ENCODE results near the gene TRPM3. TPM values are rescaled to one million over a fixed set of nuclear protein-coding genes. Genes with fewer than 3 reads are reported as not detected.

Gene TRPM3
- total RNA-seq, 1 donor from 2014 or later = 0.15 TPM

- Histone ChIP-seq H3K36me3 (no peaks in the 10 kb centered on the region), H3K9me3 (no peaks in the 10 kb centered on the region), H3K4me1 (no peaks in the 10 kb centered on the region), H3K27ac (no peak overlapping the region), H3K27me3 (ENCODE audit: low read depth) (no peaks in the 10 kb centered on the region), H3K4me3 (no peak overlapping the region)
- no peak for ATAC-seq
- intact Hi-C loops (cut with DNase I) = loop anchor here (10.0 kb wide), 1 partner anchor 602 kb away; no protein-coding TSS in a partner anchor
- TF ChIP-seq CTCF (IDR thresholded peaks at IDR 0.05) = no peak
- DNase-seq = no peak
These were observed 479.1 kb downstream of the TRPM3 start for GRCh38 chr9:70642341-70642740.

GRCh38 chr9:70641631-70642030, 479.8 kb downstream of the TRPM3 start:
- ATAC-seq (no peak), DNase-seq (no peak)
- Histone ChIP-seq H3K27ac (no peak overlapping the region), H3K27me3 (ENCODE audit: low read depth) (no peaks in the 10 kb centered on the region), H3K9me3 (no peaks in the 10 kb centered on the region), H3K4me3 (no peak overlapping the region), H3K36me3 (no peaks in the 10 kb centered on the region), H3K4me1 (no peaks in the 10 kb centered on the region)
- intact Hi-C loops (cut with DNase I) = loop anchor here (10.0 kb wide), 1 partner anchor 603 kb away; no protein-coding TSS in a partner anchor
- TF ChIP-seq CTCF (IDR thresholded peaks at IDR 0.05) = no peak

DNA sequence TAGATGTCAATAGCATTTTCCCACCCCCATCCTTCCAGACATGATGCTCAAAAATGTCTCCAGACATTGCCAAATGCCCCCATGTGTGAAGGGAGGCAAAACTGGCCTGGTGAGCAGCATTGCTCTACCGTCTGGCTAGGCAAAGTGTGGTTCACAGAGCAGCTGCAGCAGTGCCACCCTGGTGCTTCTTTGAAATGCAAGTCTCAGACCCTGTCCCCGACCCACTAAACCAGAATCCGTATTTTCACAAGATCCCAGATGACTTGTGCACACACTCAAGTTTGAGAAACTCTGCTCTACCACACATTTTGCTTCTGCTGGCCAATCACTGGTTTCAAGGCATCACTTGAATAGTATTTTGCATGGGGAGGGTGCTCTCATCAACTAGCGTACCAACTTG, 480.4 kb downstream of the TRPM3 start:
- Histone ChIP-seq H3K27me3 (ENCODE audit: low read depth) (no peaks in the 10 kb centered on the region), H3K4me3 (no peak overlapping the region), H3K27ac (no peak overlapping the region), H3K4me1 (no peaks in the 10 kb centered on the region), H3K36me3 (no peaks in the 10 kb centered on the region), H3K9me3 (no peaks in the 10 kb centered on the region)
- DNase-seq (no peak), ATAC-seq (no peak)
- intact Hi-C loops (cut with DNase I) = loop anchor here (10.0 kb wide), 1 partner anchor 604 kb away; no protein-coding TSS in a partner anchor
- TF ChIP-seq CTCF (IDR thresholded peaks at IDR 0.05) = no peak

DNA sequence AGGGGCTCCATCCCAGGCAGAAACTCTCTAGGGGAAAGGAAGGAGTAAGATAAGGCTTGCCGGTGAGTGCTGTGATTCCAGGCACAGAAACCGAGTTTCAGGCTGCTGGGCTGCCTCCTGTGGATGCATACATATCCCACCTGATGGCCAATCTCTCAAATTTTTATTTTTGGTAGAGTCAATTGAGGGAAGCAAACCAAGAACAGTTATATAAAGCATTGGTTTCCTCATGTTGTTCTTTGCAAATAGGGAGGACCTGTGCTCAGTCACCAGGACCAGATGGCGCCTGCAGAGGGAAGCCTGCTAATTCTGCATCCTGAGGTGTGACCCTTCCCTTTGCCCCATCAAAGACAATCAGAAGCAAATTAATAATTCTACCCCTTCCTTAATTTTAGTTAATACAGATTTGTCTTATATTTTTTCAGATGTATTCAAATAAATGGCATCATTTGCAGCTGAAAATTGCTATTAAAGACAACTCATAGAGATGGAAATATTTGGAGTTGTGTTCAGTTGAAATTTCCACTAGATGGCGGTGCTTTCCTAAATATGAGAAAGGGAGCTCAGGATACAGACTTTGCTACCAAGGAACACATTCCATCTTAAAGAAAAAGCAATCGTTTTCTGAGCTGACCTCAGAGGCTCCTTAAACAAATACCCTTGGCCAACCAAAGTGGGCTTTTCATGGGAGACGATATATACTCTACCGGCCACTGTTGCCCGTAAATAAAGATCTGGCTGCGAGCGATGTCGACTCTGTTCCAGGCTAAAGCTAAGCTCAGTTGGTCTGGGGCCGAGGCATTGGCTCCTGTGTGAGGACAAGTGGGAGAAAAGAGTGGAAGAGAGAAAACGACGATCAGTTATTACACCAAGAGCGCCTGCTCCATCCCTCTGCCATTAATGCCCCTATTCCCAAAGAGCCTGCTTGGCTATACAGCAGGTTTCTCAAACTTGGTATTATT, 481.3 kb downstream of the TRPM3 start:
- peak; percentile 29 to 67 for ATAC-seq
- Histone ChIP-seq H3K4me1 (no peaks in the 10 kb centered on the region), H3K9me3 (no peaks in the 10 kb centered on the region), H3K4me3 (no peak overlapping the region), H3K27me3 (ENCODE audit: low read depth) (no peaks in the 10 kb centered on the region), H3K36me3 (no peaks in the 10 kb centered on the region), H3K27ac (no peak overlapping the region)
- TF ChIP-seq CTCF (IDR thresholded peaks at IDR 0.05) = peak; percentile 54
- intact Hi-C loops (cut with DNase I) = loop anchor here (10.0 kb wide), 1 partner anchor 605 kb away; no protein-coding TSS in a partner anchor
- DNase-seq = no peak

- Histone ChIP-seq H3K36me3 (no peaks in the 10 kb centered on the region), H3K27ac (no peak overlapping the region), H3K4me3 (no peak overlapping the region), H3K4me1 (no peaks in the 10 kb centered on the region), H3K27me3 (ENCODE audit: low read depth) (no peaks in the 10 kb centered on the region), H3K9me3 (no peaks in the 10 kb centered on the region)
- DNase-seq (no peak), ATAC-seq (no peak)
- no peak for TF ChIP-seq CTCF (IDR thresholded peaks at IDR 0.05)
- intact Hi-C loops (cut with DNase I) = no loop called here
These were observed 485.6 kb downstream of the TRPM3 start for GRCh38 chr9:70635790-70636189.
